Fibroblast of pulmonary artery (primary cell): ENCODE data around the gene CORIN.
A peak's percentile ranks its signal among the peaks of the same experiment; 100 is the strongest.

Experiments used
- DNase-seq: peaks from one replicate; pipeline ENCODE4 v3.0.0-alpha.2; 2010; ENCODE audit warnings: low read depth
- H3K4me3 ChIP-seq: replicated peaks from 2 replicates; pipeline ENCODE4 v1.5.1; 2011; ENCODE audit warnings: low read depth, mild to moderate bottlenecking, control low read depth, low read length, moderate library complexity
- CTCF ChIP-seq: IDR thresholded peaks from 2 replicates; pipeline ENCODE4 v1.5.1; 2011; ENCODE audit warnings: mild to moderate bottlenecking, control low read depth, low read length, inconsistent platforms; ENCODE audit errors: missing control alignments

CORIN gene

GRCh38 chr4:47744843-47745382 is 93.0 kb downstream of the CORIN start:
- no peak for TF ChIP-seq CTCF
- no peak overlapping the region for H3K4me3 ChIP-seq
- DNase-seq = no peak

- TF ChIP-seq CTCF = no peak
- no peak for DNase-seq
- H3K4me3 ChIP-seq = no peak overlapping the region
Measured at GRCh38 chr4:47744253-47744652, 93.6 kb downstream of the CORIN start.

GRCh38 chr4:47741200-47741599 is 96.7 kb downstream of the CORIN start:
- no peak overlapping the region for H3K4me3 ChIP-seq
- TF ChIP-seq CTCF = no peak
- DNase-seq = peak; percentile 22

GRCh38 chr4:47737326-47737725 is 100.5 kb downstream of the CORIN start:
- TF ChIP-seq CTCF = no peak
- H3K4me3 ChIP-seq = no peak overlapping the region
- DNase-seq = no peak

- H3K4me3 ChIP-seq = no peak overlapping the region
- DNase-seq = no peak
- TF ChIP-seq CTCF = no peak
Measured at GRCh38 chr4:47736555-47736954, 101.3 kb downstream of the CORIN start.

- no peak for TF ChIP-seq CTCF
- no peak overlapping the region for H3K4me3 ChIP-seq
- DNase-seq = no peak
Measured at GRCh38 chr4:47736146-47736545, 101.7 kb downstream of the CORIN start.

- H3K4me3 ChIP-seq = no peak overlapping the region
- TF ChIP-seq CTCF = no peak
- DNase-seq = no peak
Measured at GRCh38 chr4:47733302-47734175, 104.3 kb downstream of the CORIN start.
